Cardiac septum (tissue), 1 donor: ENCODE measurements around the gene CERT1. TPM values are rescaled to one million over a fixed set of nuclear protein-coding genes. Genes with fewer than 3 reads are reported as not detected.
A peak's percentile ranks its signal among the peaks of the same experiment; 100 is the strongest.

Source experiments
- DNase-seq: peaks from one replicate; pipeline ENCODE4 v3.0.0-alpha.2; 2020; ENCODE audit warnings: low spot score
- intact Hi-C: fragments of 100-400 bp; cut with DNase I; formaldehyde crosslinking; loops from one replicate; pipeline ENCODE4 v1.14.0; 2022
- total RNA-seq: library from RNA; stranded (reverse); fragmentation: NEBNext Ultra II Directional; extraction: Animal tissue kit (Norgen Biotek cat#: 25700); gene quantifications from one replicate; pipeline ENCODE4 v1.2.1, GENCODE V29; 2021
- donor health status: DM: no; HTN: no; CAD: no.

CERT1 gene
- total RNA-seq, 1 donor from 2014 or later = 39.5 TPM

GRCh38 chr5:75363726-75364495, 147.5 kb downstream of the CERT1 start:
- DNase-seq = no peak
- intact Hi-C loops = no loop called here

- intact Hi-C loops = no loop called here
- no peak for DNase-seq
Measured at GRCh38 chr5:75363111-75363510, 148.3 kb downstream of the CERT1 start.

- intact Hi-C loops = no loop called here
- no peak for DNase-seq
Measured at GRCh38 chr5:75362474-75362975, 148.9 kb downstream of the CERT1 start.

- intact Hi-C loops = no loop called here
- no peak for DNase-seq
Measured at GRCh38 chr5:75361310-75361709, 150.1 kb downstream of the CERT1 start.

GRCh38 chr5:75358117-75358516, 153.3 kb downstream of the CERT1 start:
- DNase-seq = no peak
- intact Hi-C loops = no loop called here

- intact Hi-C loops = no loop called here
- DNase-seq = no peak
Measured at GRCh38 chr5:75356719-75357118, 154.7 kb downstream of the CERT1 start.

GRCh38 chr5:75355236-75355635, 156.2 kb downstream of the CERT1 start:
- DNase-seq = no peak
- intact Hi-C loops = no loop called here

- intact Hi-C loops = no loop called here
- no peak for DNase-seq
Measured at GRCh38 chr5:75351139-75351926, 160.1 kb downstream of the CERT1 start.

GRCh38 chr5:75349663-75350062, 161.8 kb downstream of the CERT1 start:
- DNase-seq = no peak
- intact Hi-C loops = no loop called here

GRCh38 chr5:75348241-75348640, 163.2 kb downstream of the CERT1 start:
- intact Hi-C loops = no loop called here

GRCh38 chr5:75342836-75343235, 168.6 kb downstream of the CERT1 start:
- intact Hi-C loops = no loop called here
- no peak for DNase-seq

More at GRCh38 chr5:75348241-75348640, 163.2 kb downstream of the CERT1 start:
- no peak for DNase-seq

- no peak for DNase-seq
- intact Hi-C loops = no loop called here
Measured at GRCh38 chr5:75341934-75342333, 169.5 kb downstream of the CERT1 start.

- intact Hi-C loops = no loop called here
- DNase-seq = no peak
Measured at GRCh38 chr5:75340714-75341478, 170.5 kb downstream of the CERT1 start.

- no peak for DNase-seq
- intact Hi-C loops = loop anchor here (5.0 to 10.0 kb wide), 4 partner anchors 101 to 336 kb away; partner anchors contain the start of genes ANKRD31, CERT1, GCNT4 and POLK
Measured at GRCh38 chr5:75338408-75338807, 173.0 kb downstream of the CERT1 start.

- DNase-seq = peak; percentile 78
- intact Hi-C loops = loop anchor here (5.0 to 10.0 kb wide), 4 partner anchors 100 to 337 kb away; partner anchors contain the start of genes ANKRD31, CERT1, GCNT4 and POLK
Measured at GRCh38 chr5:75337366-75338021, 173.9 kb downstream of the CERT1 start.

GRCh38 chr5:75336615-75337336, 174.7 kb downstream of the CERT1 start, which contains the start of gene HMGCR:
Gene HMGCR (plus strand): TSS chr5:75337220. CDS start chr5:75342606, 5,386 bp downstream.
- intact Hi-C loops = loop anchor here (5.0 to 10.0 kb wide), 4 partner anchors 99 to 338 kb away; partner anchors contain the start of genes ANKRD31, CERT1, GCNT4 and POLK
- DNase-seq = peak; percentile 100

GRCh38 chr5:75335952-75336614, 175.3 kb downstream of the CERT1 start:
- intact Hi-C loops = loop anchor here (5.0 to 10.0 kb wide), 4 partner anchors 99 to 339 kb away; partner anchors contain the start of genes ANKRD31, CERT1, GCNT4 and POLK
- no peak for DNase-seq

- intact Hi-C loops = loop anchor here (5.0 to 10.0 kb wide), 4 partner anchors 98 to 339 kb away; partner anchors contain the start of genes ANKRD31, CERT1, GCNT4 and POLK
- no peak for DNase-seq
Measured at GRCh38 chr5:75335486-75335885, 175.9 kb downstream of the CERT1 start.
